Thyroid gland (tissue), 4 donors: ENCODE results near the gene GATA6.

Experiments used
- POLR2A ChIP-seq, 2 donors: fragments of 450-650 bp; IDR thresholded peaks; one replicate each; pipeline ENCODE4 v1.6.1; 2017; ENCODE audit warnings: antibody characterized with exemption in 2 of 2, mild to moderate bottlenecking in 2 of 2, moderate library complexity in 1 of 2
- TF ChIP-seq, protein P1 (sequence below), 6 experiments: fragments of 200-600 bp in 3 of 6; fragments of 450-650 bp in 3 of 6; sonication (generic) in 3 of 6; IDR thresholded peaks; one replicate each; pipeline ENCODE4 v1.5.1; 2016 to 2019; ENCODE audit warnings: antibody characterized with exemption in 6 of 6, mild to moderate bottlenecking in 2 of 6, inconsistent platforms in 1 of 6, moderate library complexity in 1 of 6

DNA sequence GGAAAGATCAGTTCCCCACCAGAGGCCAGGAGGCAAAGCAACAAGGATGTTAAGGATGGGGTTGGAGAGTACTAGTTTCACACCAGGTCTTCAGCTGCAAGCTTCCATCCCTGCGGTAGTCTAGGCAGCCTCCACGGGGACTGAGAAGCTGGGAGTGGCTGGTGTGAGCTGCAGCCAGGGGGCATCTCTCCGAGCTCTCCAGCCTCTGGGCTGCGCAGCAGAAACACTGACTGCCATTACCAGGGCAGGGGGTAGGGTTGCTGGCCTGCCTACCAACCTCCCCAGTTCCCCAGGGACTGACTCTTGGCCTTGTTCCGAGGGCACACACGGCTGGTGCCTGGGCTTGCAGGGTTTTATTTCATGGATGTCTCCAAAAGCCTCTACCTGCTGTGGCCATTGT lies 15.9 kb downstream of the GATA6 start:
- TF ChIP-seq, protein P1, sequence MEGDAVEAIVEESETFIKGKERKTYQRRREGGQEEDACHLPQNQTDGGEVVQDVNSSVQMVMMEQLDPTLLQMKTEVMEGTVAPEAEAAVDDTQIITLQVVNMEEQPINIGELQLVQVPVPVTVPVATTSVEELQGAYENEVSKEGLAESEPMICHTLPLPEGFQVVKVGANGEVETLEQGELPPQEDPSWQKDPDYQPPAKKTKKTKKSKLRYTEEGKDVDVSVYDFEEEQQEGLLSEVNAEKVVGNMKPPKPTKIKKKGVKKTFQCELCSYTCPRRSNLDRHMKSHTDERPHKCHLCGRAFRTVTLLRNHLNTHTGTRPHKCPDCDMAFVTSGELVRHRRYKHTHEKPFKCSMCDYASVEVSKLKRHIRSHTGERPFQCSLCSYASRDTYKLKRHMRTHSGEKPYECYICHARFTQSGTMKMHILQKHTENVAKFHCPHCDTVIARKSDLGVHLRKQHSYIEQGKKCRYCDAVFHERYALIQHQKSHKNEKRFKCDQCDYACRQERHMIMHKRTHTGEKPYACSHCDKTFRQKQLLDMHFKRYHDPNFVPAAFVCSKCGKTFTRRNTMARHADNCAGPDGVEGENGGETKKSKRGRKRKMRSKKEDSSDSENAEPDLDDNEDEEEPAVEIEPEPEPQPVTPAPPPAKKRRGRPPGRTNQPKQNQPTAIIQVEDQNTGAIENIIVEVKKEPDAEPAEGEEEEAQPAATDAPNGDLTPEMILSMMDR (IDR thresholded peaks at IDR 0.05) = no peak
- no peak for TF ChIP-seq POLR2A (IDR thresholded peaks at IDR 0.05)
